Body of pancreas (tissue), 4 donors: ENCODE results near the gene CLIP1.

Experiments
- CTCF ChIP-seq, 7 experiments: fragments of 450-650 bp in 4 of 7; fragments of 200-600 bp in 3 of 7; sonication (generic) in 3 of 7; IDR thresholded peaks; one replicate each; pipeline ENCODE4 v1.5.1; 2016 to 2019; ENCODE audit warnings: antibody characterized with exemption in 7 of 7
- POLR2A ChIP-seq, 3 donors: fragments of 450-650 bp; IDR thresholded peaks; one replicate each; pipeline ENCODE4 v1.6.1; 2016; ENCODE audit warnings: antibody characterized with exemption in 3 of 3, mild to moderate bottlenecking in 2 of 3

GRCh38 chr12:122336015-122336946 lies 86.2 kb downstream of the CLIP1 start:
- TF ChIP-seq POLR2A (IDR thresholded peaks at IDR 0.05) (no peak), CTCF (IDR thresholded peaks at IDR 0.05) (peak in 6 of 7 experiments; percentile 43 to 68 (median 48))
